GM12873 (cell line): ENCODE results near the gene RNF34.

Experiments used
- TF ChIP-seq, protein P1 (sequence below): IDR thresholded peaks from 2 replicates; pipeline ENCODE4 v1.5.1; 2012; ENCODE audit warnings: low read depth, mild to moderate bottlenecking, moderate library complexity, low read length, control low read depth; ENCODE audit not compliant: insufficient read depth; ENCODE audit errors: missing control alignments

The RNF34 gene

DNA sequence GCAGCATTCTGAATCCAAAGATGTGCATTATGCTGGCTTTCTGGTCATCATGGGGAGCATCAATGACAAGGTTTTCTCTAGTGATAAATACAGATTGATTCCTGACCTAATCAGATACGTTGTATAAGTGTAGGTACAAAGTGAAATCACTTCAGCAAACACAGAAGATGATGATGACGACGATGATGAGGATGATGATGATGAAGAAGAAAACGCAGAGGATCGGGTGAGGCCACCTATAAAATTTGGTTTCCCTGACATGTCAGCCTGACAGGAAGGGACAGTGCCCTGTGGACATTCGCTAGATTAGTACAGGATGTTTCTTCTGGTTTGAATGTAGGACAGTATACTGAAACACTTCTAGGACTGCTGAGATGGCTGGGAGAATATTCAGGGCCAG lies 20.2 kb downstream of the RNF34 start:
- TF ChIP-seq, protein P1, sequence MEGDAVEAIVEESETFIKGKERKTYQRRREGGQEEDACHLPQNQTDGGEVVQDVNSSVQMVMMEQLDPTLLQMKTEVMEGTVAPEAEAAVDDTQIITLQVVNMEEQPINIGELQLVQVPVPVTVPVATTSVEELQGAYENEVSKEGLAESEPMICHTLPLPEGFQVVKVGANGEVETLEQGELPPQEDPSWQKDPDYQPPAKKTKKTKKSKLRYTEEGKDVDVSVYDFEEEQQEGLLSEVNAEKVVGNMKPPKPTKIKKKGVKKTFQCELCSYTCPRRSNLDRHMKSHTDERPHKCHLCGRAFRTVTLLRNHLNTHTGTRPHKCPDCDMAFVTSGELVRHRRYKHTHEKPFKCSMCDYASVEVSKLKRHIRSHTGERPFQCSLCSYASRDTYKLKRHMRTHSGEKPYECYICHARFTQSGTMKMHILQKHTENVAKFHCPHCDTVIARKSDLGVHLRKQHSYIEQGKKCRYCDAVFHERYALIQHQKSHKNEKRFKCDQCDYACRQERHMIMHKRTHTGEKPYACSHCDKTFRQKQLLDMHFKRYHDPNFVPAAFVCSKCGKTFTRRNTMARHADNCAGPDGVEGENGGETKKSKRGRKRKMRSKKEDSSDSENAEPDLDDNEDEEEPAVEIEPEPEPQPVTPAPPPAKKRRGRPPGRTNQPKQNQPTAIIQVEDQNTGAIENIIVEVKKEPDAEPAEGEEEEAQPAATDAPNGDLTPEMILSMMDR, result no peak

DNA sequence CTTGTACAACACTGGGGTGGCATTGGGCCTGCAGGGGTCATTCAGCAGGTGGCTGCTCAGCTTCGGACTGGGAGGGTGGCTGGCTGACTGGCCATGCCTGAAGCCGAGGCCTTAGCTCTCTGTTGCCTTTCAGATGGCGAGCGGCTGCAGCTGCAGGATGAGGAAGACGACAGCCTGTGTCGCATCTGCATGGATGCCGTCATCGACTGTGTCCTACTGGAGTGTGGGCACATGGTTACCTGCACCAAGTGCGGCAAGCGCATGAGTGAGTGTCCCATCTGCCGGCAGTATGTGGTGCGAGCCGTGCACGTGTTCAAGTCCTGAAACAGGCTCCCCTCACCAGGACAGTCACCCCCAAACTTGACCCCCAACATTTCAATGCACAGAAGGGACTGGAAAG lies 23.3 kb downstream of the RNF34 start:
- TF ChIP-seq, protein P1, result no peak

DNA sequence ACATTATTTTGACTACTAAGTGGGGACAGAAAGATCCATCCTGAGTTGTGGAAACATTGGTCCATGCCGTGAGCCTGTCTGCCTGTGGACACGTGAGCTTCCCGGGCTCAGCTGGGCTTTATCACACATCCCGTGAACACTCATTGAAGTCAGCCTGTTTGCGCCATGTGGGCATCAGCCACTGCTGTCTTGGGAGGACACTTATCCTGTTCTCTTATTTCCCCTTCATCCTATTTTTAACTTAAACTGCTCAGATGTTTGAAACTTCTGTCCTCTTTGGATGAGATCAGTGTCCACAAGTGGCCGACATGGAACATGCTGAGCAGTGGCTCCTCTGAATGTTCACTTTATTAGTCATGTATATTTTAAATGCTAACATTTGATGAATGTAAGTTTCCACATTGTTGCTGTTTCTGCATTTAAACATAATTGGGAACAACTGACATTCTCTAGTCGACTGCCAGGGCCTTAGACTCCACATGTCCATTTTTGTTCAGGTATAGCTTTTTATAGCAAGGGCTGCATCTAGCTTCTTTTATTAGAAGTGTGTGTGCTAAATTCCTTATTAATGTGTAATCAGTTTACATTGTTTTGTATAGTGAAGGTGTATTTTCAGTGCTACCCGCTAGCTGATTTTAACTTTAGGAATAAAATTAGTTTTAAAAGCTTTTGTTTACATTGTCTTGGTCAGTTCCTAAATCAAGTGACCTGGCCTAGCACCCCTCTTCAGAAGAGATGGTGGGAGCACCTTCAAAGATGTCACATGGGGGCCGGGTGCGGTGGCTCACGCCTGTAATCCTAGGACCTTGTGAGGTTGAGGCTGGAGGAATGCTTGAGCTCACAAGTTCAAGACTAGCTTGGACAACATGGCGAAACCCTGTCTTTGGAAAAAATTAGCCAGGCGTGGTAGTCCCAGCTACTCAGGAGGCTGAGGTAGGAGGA lies 24.0 kb downstream of the RNF34 start:
- TF ChIP-seq, protein P1, result no peak

DNA sequence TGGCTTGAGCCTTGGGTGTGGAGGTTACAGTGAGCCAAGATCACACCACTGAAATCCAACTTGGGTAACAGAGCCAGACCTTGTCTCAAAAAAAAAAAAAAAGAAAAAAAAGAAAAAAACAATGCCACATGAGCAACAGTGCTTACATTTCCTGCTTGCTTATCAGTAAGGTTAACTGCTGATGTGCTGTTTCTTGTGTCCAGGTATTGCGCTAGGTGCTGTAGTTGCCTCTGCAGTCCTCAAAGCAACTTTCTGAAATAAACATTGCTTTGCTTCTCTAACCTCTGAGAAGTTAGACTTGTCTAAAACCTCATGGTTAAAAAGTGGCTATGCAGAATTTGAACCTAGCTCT lies 24.7 kb downstream of the RNF34 start:
- TF ChIP-seq, protein P1, result no peak

DNA sequence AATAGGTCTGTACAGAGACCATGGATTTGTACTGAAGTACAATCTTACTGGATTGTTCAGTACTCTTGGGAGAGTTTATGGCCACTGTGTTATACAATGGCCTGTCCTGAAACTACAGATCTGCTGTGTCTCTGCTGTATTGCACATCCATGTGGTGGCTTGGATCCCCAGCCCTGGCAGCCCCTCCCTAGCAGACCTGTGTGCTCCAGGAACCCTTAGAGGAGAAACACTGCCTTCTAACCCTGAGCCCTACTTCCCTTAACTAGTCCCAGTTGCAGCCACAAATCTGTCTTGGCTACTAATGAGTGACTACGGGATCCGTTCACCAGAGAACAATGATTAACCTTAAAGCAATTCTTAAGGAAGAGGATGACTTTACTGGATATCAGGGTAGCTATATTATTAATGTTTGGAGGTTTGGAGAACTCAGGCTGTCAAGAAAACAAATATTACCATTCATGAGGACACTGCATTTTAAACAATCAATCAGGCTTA lies 27.7 kb downstream of the RNF34 start:
- TF ChIP-seq, protein P1, result no peak

DNA sequence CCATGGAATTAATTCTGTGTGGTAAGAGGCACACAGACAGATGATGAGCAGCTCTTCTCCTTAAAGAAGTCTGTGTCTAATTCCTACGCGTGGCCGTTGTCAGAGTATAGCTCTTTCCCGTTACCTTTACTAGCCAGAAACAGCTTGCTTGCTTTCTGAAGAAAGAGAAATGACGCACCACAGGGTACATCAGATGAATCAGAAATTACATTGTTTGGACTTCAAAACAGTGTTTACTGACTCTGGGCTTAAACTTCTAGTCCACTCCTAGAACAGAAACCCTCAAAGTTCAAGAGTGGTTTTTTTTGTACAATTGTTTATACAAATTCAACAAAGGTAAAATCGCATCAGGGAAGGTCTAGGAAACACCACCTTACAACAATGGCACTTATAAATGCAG lies 29.0 kb downstream of the RNF34 start:
- TF ChIP-seq, protein P1, result no peak

DNA sequence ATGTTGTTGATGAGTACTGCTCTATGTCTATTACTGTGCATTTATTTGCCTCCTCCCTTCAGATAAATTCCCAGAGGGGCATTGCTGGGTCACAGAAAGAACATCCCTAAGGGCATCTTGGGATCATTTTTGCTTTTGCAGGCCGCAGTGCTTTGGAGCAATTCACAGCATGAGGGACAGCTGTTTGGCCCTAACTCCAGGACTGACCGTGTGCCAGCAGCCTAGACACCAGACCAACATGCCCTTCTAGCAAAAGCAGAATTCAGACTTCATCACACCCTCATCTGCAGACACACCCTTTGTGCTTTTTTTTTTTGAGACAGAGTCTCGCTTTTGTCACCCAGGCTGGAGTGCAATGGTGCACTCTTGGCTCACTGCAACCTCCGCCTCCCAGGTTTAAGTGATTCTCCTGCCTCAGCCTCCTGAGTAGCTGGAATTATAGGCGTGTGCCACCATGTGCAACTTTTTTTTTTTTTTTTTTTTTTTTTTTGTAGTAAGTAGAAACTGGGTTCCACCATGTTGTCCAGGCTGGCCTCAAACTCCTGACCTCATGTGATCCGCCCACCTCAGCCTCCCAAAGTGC lies 31.0 kb downstream of the RNF34 start:
- TF ChIP-seq, protein P1, result no peak
